K562 (cell line): ENCODE results near the gene NDUFV2. TPM values are rescaled to one million over a fixed set of nuclear protein-coding genes. Genes with fewer than 3 reads are reported as not detected.
A peak's percentile ranks its signal among the peaks of the same experiment; 100 is the strongest.

Experiments
- ATF3 ChIP-seq, 2 experiments: fragments of 450-650 bp in 1 of 2; sonication (generic) in 1 of 2; formaldehyde crosslinking in 1 of 2; IDR thresholded peaks in 1 of 2; conservative IDR thresholded peaks in 1 of 2; 2 replicates each; pipeline versions ENCODE4 v1.6.1 to v1.8.1; 2016 to 2023; ENCODE audit warnings: mild to moderate bottlenecking in 2 of 2, moderate library complexity in 2 of 2, inconsistent platforms in 1 of 2, missing genetic modification reagents in 1 of 2
- EP300 ChIP-seq: IDR thresholded peaks from 2 replicates; pipeline ENCODE4 v1.6.1; 2012; ENCODE audit warnings: low read length, improper control_type of control experiment
- ETV1 ChIP-seq: fragments of 450-650 bp; conservative IDR thresholded peaks from 2 replicates; pipeline ENCODE4 v1.6.1; 2016; ENCODE audit warnings: missing genetic modification characterization, control low read depth, low read depth, missing compliant biosample characterization
- GATAD2B ChIP-seq: fragments of 450-650 bp; IDR thresholded peaks from 2 replicates; pipeline ENCODE4 v1.6.1; 2017; ENCODE audit warnings: mild to moderate bottlenecking, borderline replicate concordance
- KLF16 ChIP-seq: IDR thresholded peaks from 2 replicates; pipeline ENCODE4 v1.6.1; 2016; ENCODE audit warnings: antibody characterized with exemption
- MED1 ChIP-seq: sonication (generic); formaldehyde crosslinking; IDR thresholded peaks from 2 replicates; pipeline ENCODE4 v1.8.1; 2023; ENCODE audit warnings: missing genetic modification reagents, borderline replicate concordance
- MEF2A ChIP-seq: IDR thresholded peaks from 2 replicates; pipeline ENCODE4 v1.6.1; 2011; ENCODE audit warnings: low read depth, mild to moderate bottlenecking, low read length, moderate library complexity; ENCODE audit not compliant: control insufficient read depth
- NCOR1 ChIP-seq: fragments of 450-650 bp; IDR thresholded peaks from 2 replicates; pipeline ENCODE4 v1.6.1; 2016; ENCODE audit warnings: mild to moderate bottlenecking, moderate library complexity
- NELFE ChIP-seq: IDR thresholded peaks from 2 replicates; pipeline ENCODE4 v1.6.1; 2011; ENCODE audit warnings: mild to moderate bottlenecking; ENCODE audit not compliant: insufficient read depth, insufficient read length
- PKNOX1 ChIP-seq: fragments of 450-650 bp; IDR thresholded peaks from 2 replicates; pipeline ENCODE4 v1.6.1; 2016
- SMARCA4 ChIP-seq: fragments of 450-650 bp; IDR thresholded peaks from 2 replicates; pipeline ENCODE4 v1.6.1; 2016
- SMARCE1 ChIP-seq: fragments of 450-650 bp; IDR thresholded peaks from 2 replicates; pipeline ENCODE4 v1.7.1; 2016; ENCODE audit warnings: mild to moderate bottlenecking
- STAT5A ChIP-seq: IDR thresholded peaks from 2 replicates; pipeline ENCODE4 v1.6.1; 2012; ENCODE audit warnings: low read length, inconsistent platforms, borderline replicate concordance
- TFE3 ChIP-seq: fragments of 450-650 bp; formaldehyde crosslinking; IDR thresholded peaks from 2 replicates; pipeline ENCODE4 v1.4.0; 2020; ENCODE audit warnings: mild to moderate bottlenecking, mixed read lengths
- USF2 ChIP-seq: sonication (generic); formaldehyde crosslinking; IDR thresholded peaks from 2 replicates; pipeline ENCODE4 v1.5.0; 2020; ENCODE audit warnings: missing genetic modification reagents
- ZNF347 ChIP-seq: fragments of 450-650 bp; formaldehyde crosslinking; IDR thresholded peaks from 2 replicates; pipeline ENCODE4 v1.4.0; 2020; ENCODE audit warnings: low read depth, mild to moderate bottlenecking, moderate library complexity
- ZNF384 ChIP-seq: IDR thresholded peaks from 2 replicates; pipeline ENCODE4 v1.6.1; 2012; ENCODE audit warnings: low read depth, low read length, improper control_type of control experiment
- ZNF592 ChIP-seq: fragments of 450-650 bp; IDR thresholded peaks from 2 replicates; pipeline ENCODE4 v1.6.1; 2017; ENCODE audit warnings: antibody characterized with exemption, mild to moderate bottlenecking
- polyA plus RNA-seq, 8 experiments: library from polyadenylated mRNA; depleted of rRNA in 4 of 8; stranded (reverse) in 5 of 8; unstranded in 3 of 8; fragments of >200 nt; fragmentation: Nextera tagmentation in 2 of 8; fragmentation: Illumina TruSeq in 1 of 8; extraction: Ambion mirVana in 2 of 8; extraction: Trizol in 1 of 8; gene quantifications; 2 replicates each; pipeline versions ENCODE4 v1.2.1 to v1.2.3, GENCODE V29; 2011 to 2014; ENCODE audit warnings: inconsistent platforms in 1 of 8, missing spikeins in 1 of 8
- total RNA-seq, 7 experiments: library from RNA; depleted of rRNA in 6 of 7; stranded (reverse); fragments of >200 nt in 6 of 7; fragmentation: Illumina TruSeq in 2 of 7; extraction: Trizol in 2 of 7; gene quantifications; 2 replicates each; pipeline versions ENCODE4 v1.2.1 to v1.2.3, GENCODE V29; 2011 to 2021; ENCODE audit warnings: low replicate concordance in 1 of 7

Gene NDUFV2
- total and polyA plus RNA-seq, 9 of the 15 experiments (the other 6 are each of a cell fraction or from before 2014, with no cell fraction given) = 213 to 550 (median 384) TPM

- TF ChIP-seq EP300 (peak; percentile 10; the same call in 1 of the 2 replicates), USF2 (CRISPR knock-in tag) (no peak), MED1 (CRISPR knock-in tag) (no peak), KLF16 (0 out of 2 replicates have a peak, but pooled peaks have one; percentile 17), SMARCA4 (peak; percentile 61), ETV1 (tag) (0 out of 2 replicates have a peak, but pooled peaks have one; percentile 10), PKNOX1 (0 out of 2 replicates have a peak, but pooled peaks have one; percentile 29), MEF2A (peak; percentile 89; the same call in 1 of the 2 replicates), ATF3 (IDR thresholded peaks at IDR 0.05) (peak; percentile 63), ATF3 (CRISPR knock-in tag; conservative IDR thresholded peaks at IDR 0.05) (no peak), ZNF592 (peak; percentile 28; the same call in 1 of the 2 replicates), TFE3 (no peak), ZNF347 (CRISPR knock-in tag) (no peak), GATAD2B (0 out of 2 replicates have a peak, but pooled peaks have one; percentile 22), ZNF384 (peak; percentile 75), STAT5A (peak; percentile 13; the same call in 1 of the 2 replicates), SMARCE1 (peak; percentile 52; the same call in 1 of the 2 replicates), NELFE (no peak), NCOR1 (peak; percentile 40)
Observed at GRCh38 chr18:9117980-9118841, 15.7 kb downstream of the NDUFV2 start (continued).
